ENCODE data around the gene UST. TPM values are rescaled to one million over a fixed set of nuclear protein-coding genes. Genes with fewer than 3 reads are reported as not detected.
"Not testable (repeated sequence)": the region's sequence is repeated elsewhere in the genome, so short reads cannot be mapped to it uniquely, and the experiment has no call there.

Gene UST
- total and polyA plus RNA-seq, 7 experiments from 2014 or later = 0.35 to 2.6 (median 0.46) TPM; not detected in 2

- peaks cover 3 to 24% (median 16%) of the 10 kb centered on the region in 11 donors for H3K9me3 Mint-ChIP-seq
- intact Hi-C loops (cut with micrococcal nuclease) = no loop called here
- DNase-seq = no peak
- H3K4me3 Mint-ChIP-seq = no peak overlapping the region
- CTCF ChIA-PET = no interaction called here
- H3K27me3 Mint-ChIP-seq = peaks cover 0 to 20% (median 5%) of the 10 kb centered on the region in 5 donors
- Histone ChIP-seq H3K4me3 (ENCODE audit: low read length) (no peak overlapping the region), H3K27ac (ENCODE audit: low read depth, low read length) (no peak overlapping the region), H3K9me3 (ENCODE audit: control insufficient read depth in 2 of 3, low read length in 3 of 3) (no peaks in the 10 kb centered on the region), H3K36me3 (ENCODE audit: control insufficient read depth in 2 of 3, insufficient read depth in 3 of 3, low read length in 3 of 3) (no peaks in the 10 kb centered on the region), H3K4me1 (ENCODE audit: control insufficient read depth in 2 of 2, insufficient read depth in 2 of 2, low read length in 2 of 2) (peaks cover 0 to 6% of the 10 kb centered on the region in 2 donors), H3K27me3 (ENCODE audit: control insufficient read depth in 2 of 2, insufficient read depth in 2 of 2, low read length in 2 of 2) (no peaks in the 10 kb centered on the region)
- H3K27ac Mint-ChIP-seq = no peak overlapping the region
- peaks cover 0 to 14% (median 4%) of the 10 kb centered on the region in 5 donors for H3K36me3 Mint-ChIP-seq
- peaks cover 8 to 13% (median 9%) of the 10 kb centered on the region in 7 donors for H3K4me1 Mint-ChIP-seq
- ATAC-seq = no peak
- POLR2A ChIA-PET = interaction anchor here (0.5 kb wide), 1 partner anchor 15 kb away, joined by 7 read pairs; no protein-coding TSS in a partner anchor
These were observed 257.8 kb downstream of the UST start for GRCh38 chr6:149004664-149005063.

GRCh38 chr6:149006236-149006635 lies 259.4 kb downstream of the UST start:
- Mint-ChIP-seq H3K27me3 (peaks cover 0 to 22% (median 8%) of the 10 kb centered on the region in 5 donors), H3K9me3 (peaks cover 3 to 13% (median 7%) of the 10 kb centered on the region in 11 donors)
- H3K4me3 Mint-ChIP-seq; DNase-seq; H3K27me3 ChIP-seq (ENCODE audit: control insufficient read depth in 2 of 2, insufficient read depth in 2 of 2, low read length in 2 of 2); POLR2A ChIA-PET; H3K36me3 Mint-ChIP-seq; intact Hi-C loops (cut with micrococcal nuclease); H3K4me1 ChIP-seq (ENCODE audit: control insufficient read depth in 2 of 2, insufficient read depth in 2 of 2, low read length in 2 of 2); H3K4me1 Mint-ChIP-seq; H3K27ac ChIP-seq (ENCODE audit: low read depth, low read length); ATAC-seq; H3K9me3 ChIP-seq (ENCODE audit: control insufficient read depth in 2 of 3, low read length in 3 of 3); H3K36me3 ChIP-seq (ENCODE audit: control insufficient read depth in 2 of 3, insufficient read depth in 3 of 3, low read length in 3 of 3); H3K4me3 ChIP-seq (ENCODE audit: low read length); CTCF ChIA-PET; H3K27ac Mint-ChIP-seq: not testable (repeated sequence)

GRCh38 chr6:149006671-149007070 lies 259.8 kb downstream of the UST start:
- H3K27me3 ChIP-seq (ENCODE audit: control insufficient read depth in 2 of 2, insufficient read depth in 2 of 2, low read length in 2 of 2) = no peaks in the 10 kb centered on the region
- intact Hi-C loops (cut with micrococcal nuclease) = no loop called here
- ChIA-PET POLR2A (no interaction called here), CTCF (interaction anchor here (0.7 kb wide), 2 partner anchors 592 to 795 kb away, joined by 4 to 6 read pairs; no protein-coding TSS in a partner anchor)
- ATAC-seq (no peak), DNase-seq (no peak)
- no peaks in the 10 kb centered on the region for H3K36me3 ChIP-seq (ENCODE audit: control insufficient read depth in 2 of 3, insufficient read depth in 3 of 3, low read length in 3 of 3)
- Mint-ChIP-seq H3K36me3 (peaks cover 0 to 4% (median 3%) of the 10 kb centered on the region in 5 donors), H3K27me3 (peaks cover 0 to 25% (median 8%) of the 10 kb centered on the region in 5 donors), H3K9me3 (peaks cover 0 to 11% (median 5%) of the 10 kb centered on the region in 11 donors), H3K4me3 (no peak overlapping the region), H3K27ac (no peak overlapping the region), H3K4me1 (peaks cover 0 to 4% (median 0%) of the 10 kb centered on the region in 7 donors)
- no peak overlapping the region for H3K4me3 ChIP-seq (ENCODE audit: low read length)
- no peak overlapping the region for H3K27ac ChIP-seq (ENCODE audit: low read depth, low read length)
- no peaks in the 10 kb centered on the region for H3K9me3 ChIP-seq (ENCODE audit: control insufficient read depth in 2 of 3, low read length in 3 of 3)
- H3K4me1 ChIP-seq (ENCODE audit: control insufficient read depth in 2 of 2, insufficient read depth in 2 of 2, low read length in 2 of 2) = no peaks in the 10 kb centered on the region

GRCh38 chr6:149007846-149008245 lies 261.0 kb downstream of the UST start:
- Histone ChIP-seq H3K36me3 (ENCODE audit: control insufficient read depth in 2 of 3, insufficient read depth in 3 of 3, low read length in 3 of 3) (no peaks in the 10 kb centered on the region), H3K27me3 (ENCODE audit: control insufficient read depth in 2 of 2, insufficient read depth in 2 of 2, low read length in 2 of 2) (no peaks in the 10 kb centered on the region), H3K4me3 (ENCODE audit: low read length) (no peak overlapping the region), H3K9me3 (ENCODE audit: control insufficient read depth in 2 of 3, low read length in 3 of 3) (no peaks in the 10 kb centered on the region), H3K4me1 (ENCODE audit: control insufficient read depth in 2 of 2, insufficient read depth in 2 of 2, low read length in 2 of 2) (no peaks in the 10 kb centered on the region), H3K27ac (ENCODE audit: low read depth, low read length) (no peak overlapping the region)
- ChIA-PET CTCF (no interaction called here), POLR2A (no interaction called here)
- intact Hi-C loops (cut with micrococcal nuclease) = no loop called here
- Mint-ChIP-seq H3K27ac (no peak overlapping the region), H3K4me1 (peaks cover 0 to 2% (median 0%) of the 10 kb centered on the region in 7 donors), H3K36me3 (peaks cover 0 to 4% (median 0%) of the 10 kb centered on the region in 5 donors), H3K27me3 (peaks cover 0 to 33% (median 8%) of the 10 kb centered on the region in 5 donors), H3K4me3 (no peak overlapping the region), H3K9me3 (peaks cover 0 to 11% (median 0%) of the 10 kb centered on the region in 11 donors)
- ATAC-seq (no peak), DNase-seq (no peak)

GRCh38 chr6:149008741-149009140 lies 261.9 kb downstream of the UST start:
- Mint-ChIP-seq H3K4me3 (no peak overlapping the region), H3K4me1 (peaks cover 0 to 2% (median 0%) of the 10 kb centered on the region in 7 donors), H3K9me3 (peaks cover 0 to 11% (median 0%) of the 10 kb centered on the region in 11 donors), H3K27me3 (peaks cover 0 to 33% (median 8%) of the 10 kb centered on the region in 5 donors), H3K27ac (no peak overlapping the region), H3K36me3 (peaks cover 0 to 4% (median 0%) of the 10 kb centered on the region in 5 donors)
- intact Hi-C loops (cut with micrococcal nuclease) = no loop called here
- ChIA-PET POLR2A (no interaction called here), CTCF (no interaction called here)
- Histone ChIP-seq H3K27ac (ENCODE audit: low read depth, low read length) (no peak overlapping the region), H3K4me1 (ENCODE audit: control insufficient read depth in 2 of 2, insufficient read depth in 2 of 2, low read length in 2 of 2) (no peaks in the 10 kb centered on the region), H3K27me3 (ENCODE audit: control insufficient read depth in 2 of 2, insufficient read depth in 2 of 2, low read length in 2 of 2) (no peaks in the 10 kb centered on the region), H3K36me3 (ENCODE audit: control insufficient read depth in 2 of 3, insufficient read depth in 3 of 3, low read length in 3 of 3) (no peaks in the 10 kb centered on the region), H3K9me3 (ENCODE audit: control insufficient read depth in 2 of 3, low read length in 3 of 3) (no peaks in the 10 kb centered on the region), H3K4me3 (ENCODE audit: low read length) (no peak overlapping the region)
- DNase-seq (no peak), ATAC-seq (no peak)

GRCh38 chr6:149012040-149012545 lies 265.3 kb downstream of the UST start:
- Mint-ChIP-seq H3K36me3 (peaks cover 0 to 1% (median 0%) of the 10 kb centered on the region in 5 donors), H3K9me3 (no peaks in the 10 kb centered on the region), H3K4me1 (peaks cover 0 to 4% (median 0%) of the 10 kb centered on the region in 7 donors), H3K27ac (no peak overlapping the region), H3K4me3 (no peak overlapping the region), H3K27me3 (peaks cover 0 to 31% (median 4%) of the 10 kb centered on the region in 5 donors)
- no peaks in the 10 kb centered on the region for H3K27me3 ChIP-seq (ENCODE audit: control insufficient read depth in 2 of 2, insufficient read depth in 2 of 2, low read length in 2 of 2)
- H3K36me3 ChIP-seq (ENCODE audit: control insufficient read depth in 2 of 3, insufficient read depth in 3 of 3, low read length in 3 of 3) = no peaks in the 10 kb centered on the region
- no peak overlapping the region for H3K4me3 ChIP-seq (ENCODE audit: low read length)
- intact Hi-C loops (cut with micrococcal nuclease) = no loop called here
- no peaks in the 10 kb centered on the region for H3K9me3 ChIP-seq (ENCODE audit: control insufficient read depth in 2 of 3, low read length in 3 of 3)
- DNase-seq (no peak), ATAC-seq (no peak)
- POLR2A ChIA-PET = no interaction called here
- CTCF ChIA-PET = no interaction called here
- no peaks in the 10 kb centered on the region for H3K4me1 ChIP-seq (ENCODE audit: control insufficient read depth in 2 of 2, insufficient read depth in 2 of 2, low read length in 2 of 2)
- H3K27ac ChIP-seq (ENCODE audit: low read depth, low read length) = no peak overlapping the region
